Naive B cell (primary cell): ENCODE measurements around the gene MINDY2. TPM values are rescaled to one million over a fixed set of nuclear protein-coding genes. Genes with fewer than 3 reads are reported as not detected.
"Not testable (repeated sequence)": the region's sequence is repeated elsewhere in the genome, so short reads cannot be mapped to it uniquely, and the experiment has no call there.

Experiments used
- ATAC-seq, 2 donors: fragments of 150-1000 bp; cut with Tn5 transposase; 2 replicates each; pipeline ENCODE4 v1.10.0; 2021; ENCODE audit warnings: low read depth in 2 of 2, mild to moderate bottlenecking in 2 of 2, moderate library complexity in 2 of 2
- DNase-seq: peaks from one replicate; pipeline ENCODE4 v3.0.0; 2022
- H3K27ac Mint-ChIP-seq, 6 donors: one replicate each; pipeline ENCODE4 v1.8.0; 2020 to 2022; ENCODE audit warnings: mild to moderate bottlenecking in 6 of 6, mixed read lengths in 6 of 6, moderate library complexity in 5 of 6, inconsistent platforms in 2 of 6
- H3K27me3 Mint-ChIP-seq, 3 donors: one replicate each; pipeline ENCODE4 v1.8.0; 2021 to 2022; ENCODE audit warnings: mixed read lengths in 3 of 3, mild to moderate bottlenecking in 1 of 3
- H3K36me3 Mint-ChIP-seq, 2 donors: one replicate each; pipeline ENCODE4 v1.8.0; 2020 to 2022; ENCODE audit warnings: mixed read lengths in 2 of 2, inconsistent platforms in 1 of 2, mild to moderate bottlenecking in 1 of 2
- H3K4me1 Mint-ChIP-seq, 3 donors: one replicate each; pipeline ENCODE4 v1.8.0; 2020 to 2022; ENCODE audit warnings: mixed read lengths in 3 of 3, inconsistent platforms in 1 of 3, mild to moderate bottlenecking in 1 of 3, moderate library complexity in 1 of 3
- H3K4me3 Mint-ChIP-seq, 8 donors: one replicate each; pipeline ENCODE4 v1.8.0; 2020 to 2022; ENCODE audit warnings: mild to moderate bottlenecking in 8 of 8, mixed read lengths in 8 of 8, moderate library complexity in 8 of 8, inconsistent platforms in 2 of 8
- H3K9me3 Mint-ChIP-seq, 7 donors: one replicate each; pipeline ENCODE4 v1.8.0; 2020 to 2022; ENCODE audit warnings: mixed read lengths in 7 of 7, mild to moderate bottlenecking in 5 of 7, inconsistent platforms in 2 of 7, moderate library complexity in 1 of 7
- polyA plus RNA-seq, 6 donors: library from polyadenylated mRNA; unstranded; fragments of 300-500 nt; fragmentation: Illumina TruSeq; gene quantifications; one replicate each; pipeline ENCODE4 v1.2.3, GENCODE V29; 2021; ENCODE audit warnings: low read depth in 6 of 6

MINDY2 gene
- polyA plus RNA-seq, 6 donors from 2014 or later: 6.3 to 20.2 (median 12.1) TPM

DNA sequence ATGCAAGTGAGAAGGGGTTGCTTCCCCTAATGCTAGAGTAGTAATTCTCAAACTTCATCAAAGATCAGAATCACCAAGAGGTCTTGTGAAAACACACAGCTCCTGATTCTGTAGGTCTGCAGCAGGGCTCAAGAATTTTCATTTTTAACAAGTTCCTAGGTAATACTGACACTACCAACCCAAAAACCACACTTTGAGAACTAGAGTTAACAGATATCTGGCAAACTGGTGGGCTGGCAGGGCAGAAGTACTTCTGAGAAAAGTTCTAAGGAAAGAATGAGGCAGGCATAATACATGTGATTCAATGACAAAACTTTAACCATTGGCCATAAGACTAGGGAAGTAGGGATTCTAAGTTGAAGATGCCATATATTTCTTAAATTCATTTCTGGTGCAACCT lies 8.8 kb upstream of the MINDY2 start:
- DNase-seq (no peak), ATAC-seq (no peak)
- Mint-ChIP-seq H3K36me3 (peaks cover 0 to 5% of the 10 kb centered on the region in 2 donors), H3K27ac (no peak overlapping the region), H3K9me3 (peaks cover 0 to 15% (median 10%) of the 10 kb centered on the region in 7 donors), H3K27me3 (peaks cover 0 to 4% (median 0%) of the 10 kb centered on the region in 3 donors), H3K4me3 (no peak overlapping the region), H3K4me1 (no peaks in the 10 kb centered on the region)

DNA sequence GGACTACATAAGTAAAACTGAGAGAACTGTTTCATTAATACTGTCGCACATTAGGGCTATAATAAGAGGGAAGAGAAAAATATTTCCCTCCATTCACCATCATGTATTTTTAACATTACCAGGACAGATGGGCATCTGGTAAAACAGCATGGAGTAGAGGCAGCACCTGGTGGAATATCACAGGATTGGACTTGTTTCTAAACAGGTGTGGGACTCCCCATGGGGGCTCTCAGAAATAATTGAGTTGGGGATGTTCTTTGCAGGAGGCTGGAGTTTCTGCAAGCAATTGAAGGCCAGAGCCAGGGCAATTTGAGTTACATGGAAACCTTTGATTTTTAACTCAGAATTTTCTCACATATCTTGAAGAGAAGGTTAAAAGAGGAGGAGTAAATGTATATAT lies 8.4 kb upstream of the MINDY2 start:
- ATAC-seq (no peak), DNase-seq (no peak)
- Mint-ChIP-seq H3K4me3 (no peak overlapping the region), H3K9me3 (peaks cover 0 to 15% (median 10%) of the 10 kb centered on the region in 7 donors), H3K36me3 (peaks cover 0 to 5% of the 10 kb centered on the region in 2 donors), H3K27me3 (peaks cover 0 to 4% (median 0%) of the 10 kb centered on the region in 3 donors), H3K4me1 (no peaks in the 10 kb centered on the region), H3K27ac (no peak overlapping the region)

DNA sequence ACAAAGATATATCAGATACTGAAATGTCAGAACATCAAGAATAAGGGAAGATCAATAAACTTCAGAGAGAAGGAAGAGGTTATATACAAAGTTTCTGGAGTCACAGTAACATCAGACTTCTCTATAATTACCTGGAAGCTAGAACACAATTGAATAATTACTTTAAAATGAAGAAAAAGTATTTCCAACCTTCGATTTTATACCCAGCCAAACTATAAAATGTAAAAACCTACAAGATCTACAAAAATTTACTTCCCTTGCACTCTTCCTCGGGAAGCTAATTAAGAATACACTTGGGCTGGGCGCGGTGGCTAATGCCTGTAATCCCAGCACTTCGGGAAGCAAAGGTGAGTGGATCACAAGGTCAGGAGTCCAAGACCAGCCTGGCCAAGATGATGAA lies 6.6 kb upstream of the MINDY2 start:
- ATAC-seq: no peak
- DNase-seq: no peak
- H3K36me3 Mint-ChIP-seq: peaks cover 0 to 5% of the 10 kb centered on the region in 2 donors
- peaks cover 0 to 4% (median 0%) of the 10 kb centered on the region in 3 donors for H3K27me3 Mint-ChIP-seq
- no peak overlapping the region for H3K27ac Mint-ChIP-seq
- no peak overlapping the region for H3K4me3 Mint-ChIP-seq
- no peaks in the 10 kb centered on the region for H3K4me1 Mint-ChIP-seq
- H3K9me3 Mint-ChIP-seq: peaks cover 0 to 15% (median 10%) of the 10 kb centered on the region in 7 donors

DNA sequence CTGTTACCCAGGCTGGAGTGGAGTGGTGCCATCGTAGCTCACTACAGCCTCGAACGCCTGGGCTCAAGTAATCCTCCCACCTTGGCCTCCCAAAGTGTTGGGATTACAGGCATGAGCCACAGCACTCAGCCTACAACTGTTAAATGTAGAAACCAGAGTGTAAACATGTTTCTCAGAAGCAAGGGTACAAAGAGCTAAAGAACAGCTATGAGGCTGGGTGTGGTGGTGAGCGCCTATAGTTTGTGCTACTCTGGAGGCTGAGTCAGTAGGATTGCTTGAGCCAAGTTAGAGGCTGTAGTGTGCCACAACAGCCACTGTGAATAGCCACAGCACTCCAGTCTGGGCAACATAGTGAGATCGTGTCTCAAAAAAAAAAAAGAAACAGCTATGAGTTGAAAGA lies 4.8 kb upstream of the MINDY2 start:
- Mint-ChIP-seq H3K27me3 (peaks cover 0 to 4% (median 0%) of the 10 kb centered on the region in 3 donors), H3K4me1 (peaks cover 0 to 7% (median 5%) of the 10 kb centered on the region in 3 donors), H3K36me3 (peaks cover 0 to 5% of the 10 kb centered on the region in 2 donors), H3K4me3 (peak overlapping the region in 1 of 8 donors; percentile 22), H3K9me3 (peaks cover 0 to 15% (median 10%) of the 10 kb centered on the region in 7 donors), H3K27ac (peak overlapping the region in 1 of 6 donors; percentile 47)
- ATAC-seq: no peak
- DNase-seq: no peak

DNA sequence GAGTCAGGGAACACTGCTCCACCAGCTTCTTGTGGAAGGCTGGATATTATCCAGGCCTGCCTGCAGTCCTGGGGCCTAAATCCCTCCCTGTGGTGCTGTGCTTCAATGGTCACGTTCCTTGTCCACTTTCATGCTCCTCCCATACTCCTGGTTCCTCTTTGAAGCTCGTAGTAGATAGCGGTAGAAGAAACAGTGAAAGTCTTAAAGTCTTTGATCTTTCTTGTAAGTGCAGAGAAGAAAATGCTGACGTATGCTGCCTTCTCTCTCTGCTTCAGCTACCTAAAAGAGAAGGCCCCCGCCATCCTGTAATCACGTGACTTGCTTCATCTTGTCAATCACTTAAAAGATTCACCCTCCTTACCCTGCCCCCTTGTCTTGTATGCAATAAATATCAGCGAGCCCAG lies 2.5 kb upstream of the MINDY2 start:
- H3K9me3 Mint-ChIP-seq: peaks cover 0 to 11% (median 7%) of the 10 kb centered on the region in 7 donors
- H3K27ac Mint-ChIP-seq, ATAC-seq, DNase-seq, H3K27me3 Mint-ChIP-seq, H3K36me3 Mint-ChIP-seq: not testable (repeated sequence)
- peak overlapping the region in 1 of 8 donors; percentile 53 for H3K4me3 Mint-ChIP-seq
- peaks cover 5 to 14% (median 8%) of the 10 kb centered on the region in 3 donors for H3K4me1 Mint-ChIP-seq

DNA sequence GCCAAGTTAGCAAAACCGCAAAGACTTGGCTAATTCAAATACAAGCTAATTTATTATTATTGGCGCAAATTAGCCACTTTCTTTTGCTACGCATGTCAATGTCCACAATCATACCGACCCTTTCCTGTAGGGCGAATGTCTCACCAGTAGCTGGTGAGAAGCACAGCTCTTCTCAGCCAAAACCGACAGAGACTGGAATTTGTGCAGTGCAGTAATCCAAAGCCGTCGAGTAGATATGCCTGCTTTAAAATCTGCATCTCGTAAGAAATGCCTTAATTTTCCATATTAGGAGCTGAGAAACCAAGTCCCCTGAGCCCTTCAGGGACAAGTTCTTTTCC lies 614 bp upstream of the MINDY2 start:
- H3K4me3 Mint-ChIP-seq: peak overlapping the region in 3 of 8 donors; percentile 97 to 98 (median 98)
- peaks cover 0 to 4% (median 0%) of the 10 kb centered on the region in 3 donors for H3K27me3 Mint-ChIP-seq
- peaks cover 5 to 14% (median 8%) of the 10 kb centered on the region in 3 donors for H3K4me1 Mint-ChIP-seq
- DNase-seq (no peak), ATAC-seq (peak; percentile 39 to 40)
- H3K27ac Mint-ChIP-seq: peak overlapping the region; percentile 82 to 97 (median 96)
- H3K36me3 Mint-ChIP-seq: no peaks in the 10 kb centered on the region
- peaks cover 0 to 5% (median 0%) of the 10 kb centered on the region in 7 donors for H3K9me3 Mint-ChIP-seq

DNA sequence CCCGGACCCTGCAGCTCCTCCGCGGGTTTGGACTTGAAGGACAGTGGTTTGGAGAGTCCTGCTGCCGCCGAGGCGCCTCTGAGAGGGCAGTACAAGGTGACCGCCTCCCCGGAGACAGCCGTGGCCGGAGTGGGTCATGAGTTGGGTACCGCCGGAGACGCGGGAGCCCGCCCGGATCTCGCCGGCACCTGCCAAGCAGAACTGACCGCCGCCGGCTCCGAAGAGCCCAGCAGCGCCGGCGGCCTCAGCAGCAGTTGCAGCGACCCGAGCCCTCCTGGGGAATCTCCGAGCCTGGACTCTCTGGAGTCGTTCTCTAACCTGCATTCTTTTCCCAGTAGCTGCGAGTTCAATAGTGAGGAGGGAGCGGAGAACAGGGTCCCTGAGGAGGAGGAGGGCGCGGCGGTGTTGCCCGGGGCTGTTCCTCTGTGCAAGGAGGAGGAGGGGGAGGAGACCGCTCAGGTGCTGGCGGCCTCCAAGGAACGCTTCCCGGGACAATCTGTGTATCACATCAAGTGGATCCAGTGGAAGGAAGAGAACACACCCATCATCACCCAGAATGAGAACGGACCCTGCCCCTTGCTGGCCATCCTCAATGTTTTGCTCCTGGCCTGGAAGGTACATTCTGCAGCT lies 634 bp downstream of the MINDY2 start:
- Mint-ChIP-seq H3K27me3 (no peaks in the 10 kb centered on the region), H3K4me1 (peaks cover 5 to 14% (median 8%) of the 10 kb centered on the region in 3 donors), H3K27ac (peak overlapping the region; percentile 88 to 97 (median 90)), H3K4me3 (peak overlapping the region in 3 of 8 donors; percentile 97 to 98 (median 98)), H3K36me3 (no peaks in the 10 kb centered on the region), H3K9me3 (no peaks in the 10 kb centered on the region)
- DNase-seq (no peak), ATAC-seq (no peak)

DNA sequence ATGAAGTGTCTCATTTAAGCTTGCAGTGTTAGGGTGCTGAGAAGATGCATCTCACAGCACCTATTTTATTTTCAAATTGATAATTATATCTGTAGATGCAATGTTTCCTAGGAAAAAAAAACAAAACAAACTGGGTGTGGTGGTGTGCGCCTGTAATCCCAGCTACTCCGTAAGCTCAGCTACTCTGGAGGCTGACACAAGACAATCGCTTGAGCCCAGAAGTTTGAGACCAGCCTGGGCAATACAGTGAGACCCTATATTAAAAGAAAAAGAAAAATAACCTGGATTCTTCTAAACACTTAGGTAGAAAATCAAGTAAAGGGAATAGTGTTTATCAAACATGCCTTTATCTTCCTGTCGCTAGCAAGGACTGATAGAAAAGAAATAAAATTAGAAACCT lies 1.9 kb downstream of the MINDY2 start:
- H3K9me3 Mint-ChIP-seq: no peaks in the 10 kb centered on the region
- no peaks in the 10 kb centered on the region for H3K27me3 Mint-ChIP-seq
- peaks cover 5 to 20% (median 14%) of the 10 kb centered on the region in 3 donors for H3K4me1 Mint-ChIP-seq
- peak overlapping the region in 1 of 6 donors; percentile 32 for H3K27ac Mint-ChIP-seq
- ATAC-seq (no peak), DNase-seq (no peak)
- H3K36me3 Mint-ChIP-seq: no peaks in the 10 kb centered on the region
- H3K4me3 Mint-ChIP-seq: peak overlapping the region in 3 of 8 donors; percentile 97 to 98 (median 98)

DNA sequence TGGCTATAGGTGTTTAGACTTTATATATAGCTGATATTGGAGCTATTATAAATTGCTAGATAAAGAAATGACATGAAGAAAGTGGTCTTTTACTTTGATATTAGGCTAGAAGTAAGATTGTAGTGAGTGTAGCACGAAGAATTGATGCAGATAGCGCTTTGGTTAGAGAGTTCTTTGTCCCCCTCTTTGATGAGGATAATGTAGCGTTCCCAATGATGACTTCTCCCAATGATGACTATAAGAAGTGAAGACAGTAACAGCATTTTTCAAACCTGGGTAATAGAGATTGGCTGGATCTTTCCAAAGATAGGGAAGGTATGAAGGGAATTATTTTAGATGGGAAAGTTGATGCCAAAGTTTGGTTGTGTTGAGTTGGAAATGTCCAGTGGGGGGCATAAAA lies 4.3 kb downstream of the MINDY2 start:
- H3K9me3 Mint-ChIP-seq: no peaks in the 10 kb centered on the region
- H3K36me3 Mint-ChIP-seq: peaks cover 0 to 6% of the 10 kb centered on the region in 2 donors
- no peak overlapping the region for H3K27ac Mint-ChIP-seq
- no peak for ATAC-seq
- H3K4me3 Mint-ChIP-seq: no peak overlapping the region
- no peaks in the 10 kb centered on the region for H3K27me3 Mint-ChIP-seq
- peaks cover 7 to 18% (median 14%) of the 10 kb centered on the region in 3 donors for H3K4me1 Mint-ChIP-seq
- DNase-seq: no peak

DNA sequence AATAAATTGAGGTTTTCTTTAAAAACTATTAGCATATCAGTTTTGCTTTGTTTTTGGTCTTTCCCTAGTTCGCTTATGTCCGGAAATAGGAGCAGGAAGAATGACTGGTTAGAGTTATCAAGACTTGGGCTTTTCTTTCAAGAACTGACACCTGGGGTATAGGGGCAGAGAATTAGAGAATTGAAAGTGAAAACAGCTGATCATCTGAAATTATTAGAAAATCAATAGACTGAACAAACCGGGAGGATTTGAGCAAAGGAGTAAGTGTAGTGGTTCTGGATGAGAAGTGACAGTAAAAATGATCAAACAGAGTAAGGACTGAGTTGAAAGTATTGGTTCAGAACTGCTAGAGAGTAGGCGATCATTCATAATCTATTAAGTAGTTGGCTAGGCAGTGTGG lies 6.0 kb downstream of the MINDY2 start:
- DNase-seq: no peak
- H3K9me3 Mint-ChIP-seq: no peaks in the 10 kb centered on the region
- H3K36me3 Mint-ChIP-seq: peaks cover 0 to 6% of the 10 kb centered on the region in 2 donors
- H3K4me3 Mint-ChIP-seq: peak overlapping the region in 5 of 8 donors; percentile 9 to 50 (median 26)
- H3K27me3 Mint-ChIP-seq: no peaks in the 10 kb centered on the region
- H3K27ac Mint-ChIP-seq: peak overlapping the region in 3 of 6 donors; percentile 25 to 62 (median 41)
- peaks cover 3 to 11% (median 7%) of the 10 kb centered on the region in 3 donors for H3K4me1 Mint-ChIP-seq
- peak; percentile 55 to 56 for ATAC-seq

DNA sequence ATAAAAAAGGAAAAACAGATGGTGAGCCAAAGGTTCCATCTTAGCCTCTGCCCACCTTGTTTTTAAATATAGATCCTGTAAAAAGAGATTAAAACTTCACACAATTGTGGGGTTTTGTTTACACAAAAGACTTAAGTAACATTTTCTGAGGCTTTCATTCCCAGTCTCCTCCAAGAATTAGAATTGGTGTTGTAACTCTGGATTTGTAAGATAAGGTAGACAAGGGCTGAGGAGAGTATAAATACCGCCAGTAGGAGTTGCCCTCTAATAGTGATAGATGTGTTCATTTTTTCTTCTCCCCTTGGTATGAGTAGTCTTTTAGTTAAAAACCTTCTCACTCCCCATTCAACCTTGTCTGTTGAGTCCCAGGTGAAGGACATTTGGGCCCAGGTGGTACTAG lies 8.5 kb downstream of the MINDY2 start:
- no peak for ATAC-seq

DNA sequence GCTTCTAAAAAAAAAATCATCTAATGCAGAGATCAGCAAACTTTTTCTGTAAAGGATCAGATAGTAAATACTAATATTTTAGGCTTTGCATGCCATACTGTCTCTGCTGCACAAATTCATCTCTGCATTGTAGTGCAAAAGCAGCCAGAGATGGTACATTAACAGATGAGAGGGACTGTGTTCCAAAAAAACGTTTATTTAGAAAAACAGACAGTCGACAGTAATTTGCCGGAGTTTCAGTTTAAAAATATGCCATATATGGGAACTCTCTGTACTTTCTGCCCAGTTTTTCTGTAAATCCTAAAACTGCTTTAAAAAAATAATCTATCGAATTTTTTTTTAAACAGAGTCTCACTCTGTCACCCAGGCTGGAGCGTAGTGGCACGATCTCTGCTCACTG lies 14.3 kb downstream of the MINDY2 start:
- Mint-ChIP-seq H3K27ac (peak overlapping the region in 1 of 6 donors; percentile 22), H3K9me3 (no peaks in the 10 kb centered on the region), H3K4me1 (peaks cover 0 to 1% (median under 1%) of the 10 kb centered on the region in 3 donors), H3K4me3 (no peak overlapping the region), H3K36me3 (peaks cover 4 to 6% of the 10 kb centered on the region in 2 donors), H3K27me3 (no peaks in the 10 kb centered on the region)
- no peak for ATAC-seq
- DNase-seq: no peak

More for the DNA sequence above, 8.5 kb downstream of the MINDY2 start:
- Mint-ChIP-seq H3K27ac (no peak overlapping the region), H3K4me1 (peaks cover 3 to 6% (median 6%) of the 10 kb centered on the region in 3 donors), H3K4me3 (no peak overlapping the region), H3K36me3 (peaks cover 0 to 6% of the 10 kb centered on the region in 2 donors), H3K27me3 (no peaks in the 10 kb centered on the region), H3K9me3 (no peaks in the 10 kb centered on the region)
- DNase-seq: no peak

DNA sequence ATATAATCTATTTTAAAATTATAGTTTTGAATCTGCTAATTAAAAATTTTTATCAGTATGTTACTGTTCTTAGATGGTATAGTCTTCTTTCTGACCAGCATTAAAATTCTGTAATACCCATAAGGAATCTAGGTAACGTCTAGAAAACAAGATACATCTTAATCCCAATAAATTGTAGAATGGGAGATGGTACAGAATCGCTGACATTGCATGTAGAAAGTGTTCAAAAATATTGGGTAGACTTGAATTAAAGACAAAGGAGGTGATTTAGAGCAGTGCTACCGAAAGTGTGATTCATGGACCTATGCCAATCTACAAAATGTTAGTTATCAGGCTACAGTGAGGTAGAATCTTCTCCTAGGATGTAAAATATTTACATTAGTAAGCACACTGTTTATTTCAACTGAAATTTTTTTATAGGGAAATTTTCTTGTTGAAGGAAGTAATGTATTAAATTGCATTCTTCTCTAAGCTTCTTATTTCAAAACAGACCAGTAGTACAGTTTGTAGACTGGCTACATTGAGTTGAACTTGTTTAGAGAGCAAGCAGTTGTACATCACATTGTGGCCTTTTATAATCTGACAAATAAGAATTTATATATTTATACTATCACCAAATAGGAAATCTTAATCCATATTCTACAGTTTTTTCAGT lies 17.1 kb downstream of the MINDY2 start:
- H3K9me3 Mint-ChIP-seq: peaks cover 0 to 2% (median 0%) of the 10 kb centered on the region in 7 donors
- no peak overlapping the region for H3K4me3 Mint-ChIP-seq
- peaks cover 14 to 17% of the 10 kb centered on the region in 2 donors for H3K36me3 Mint-ChIP-seq
- DNase-seq (no peak), ATAC-seq (no peak)
- H3K4me1 Mint-ChIP-seq: peaks cover 0 to 5% (median 4%) of the 10 kb centered on the region in 3 donors
- H3K27me3 Mint-ChIP-seq: no peaks in the 10 kb centered on the region
- no peak overlapping the region for H3K27ac Mint-ChIP-seq

DNA sequence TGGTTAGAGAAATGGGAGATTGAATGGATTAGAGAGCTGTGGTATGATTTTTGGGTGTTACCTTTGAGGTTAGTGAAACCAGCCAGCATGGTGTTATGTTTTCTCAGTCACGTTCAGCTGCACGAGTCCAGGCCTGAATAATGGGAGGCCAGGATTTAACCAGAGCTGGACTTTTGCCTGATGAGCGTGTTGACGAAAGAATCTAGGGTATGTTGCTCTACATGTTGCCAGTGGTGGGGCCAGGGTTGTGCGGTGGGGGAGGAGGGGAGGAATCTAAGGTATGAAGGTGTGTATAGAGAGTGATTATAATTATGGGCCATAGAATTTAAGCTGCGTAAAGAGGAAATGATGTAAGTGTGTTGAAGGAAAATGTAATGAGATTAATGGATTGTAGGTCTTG lies 22.8 kb downstream of the MINDY2 start:
- no peak overlapping the region for H3K4me3 Mint-ChIP-seq
- no peak for DNase-seq
- peaks cover 9 to 33% (median 19%) of the 10 kb centered on the region in 3 donors for H3K4me1 Mint-ChIP-seq
- peak overlapping the region in 4 of 6 donors; percentile 44 to 95 (median 78) for H3K27ac Mint-ChIP-seq
- peaks cover 0 to 5% (median 0%) of the 10 kb centered on the region in 7 donors for H3K9me3 Mint-ChIP-seq
- no peaks in the 10 kb centered on the region for H3K27me3 Mint-ChIP-seq
- peaks cover 23 to 33% of the 10 kb centered on the region in 2 donors for H3K36me3 Mint-ChIP-seq
- ATAC-seq: no peak
